Prostate gland (tissue), 2 donors: ENCODE data around the gene PIAS1. TPM values are rescaled to one million over a fixed set of nuclear protein-coding genes. Genes with fewer than 3 reads are reported as not detected.

Source experiments
- DNase-seq: peaks from one replicate; pipeline ENCODE4 v3.0.0-alpha.2; 2019; ENCODE audit warnings: low spot score
- H3K27ac ChIP-seq, 2 donors: fragments of 200-600 bp; sonication (generic); 2 replicates each; pipeline ENCODE4 v1.5.1; 2017 to 2019
- H3K27me3 ChIP-seq: fragments of 200-600 bp; sonication (generic); replicated peaks from 2 replicates; pipeline ENCODE4 v1.5.1; 2019; ENCODE audit not compliant: insufficient read depth
- H3K36me3 ChIP-seq, 2 donors: fragments of 200-600 bp; sonication (generic); 1 replicate in 1 of 2; 2 replicates in 1 of 2; pipeline versions ENCODE4 v1.5.1 to v1.8.1; 2017 to 2019
- H3K4me1 ChIP-seq: fragments of 200-600 bp; sonication (generic); replicated peaks from 2 replicates; pipeline ENCODE4 v1.5.1; 2019
- H3K4me3 ChIP-seq, 2 donors: fragments of 200-600 bp; sonication (generic); 2 replicates each; pipeline ENCODE4 v1.5.1; 2017 to 2019
- H3K9me3 ChIP-seq: fragments of 200-600 bp; sonication (generic); 2 replicates; pipeline ENCODE4 v1.5.1; 2017
- POLR2A ChIP-seq: fragments of 450-650 bp; IDR thresholded peaks from one replicate; pipeline ENCODE4 v1.6.1; 2016; ENCODE audit warnings: antibody characterized with exemption, mild to moderate bottlenecking
- POLR2AphosphoS5 ChIP-seq: sonication (generic); formaldehyde crosslinking; IDR thresholded peaks from one replicate; pipeline ENCODE4 v1.6.1; 2017; ENCODE audit warnings: antibody characterized with exemption
- WGBS: methylation state at CpG from one replicate; pipeline ENCODE4 v1.1.5; 2018; 5-methylcytosine and 5-hydroxymethylcytosine counted together
- intact Hi-C: fragments of 100-400 bp; cut with DNase I; formaldehyde crosslinking; loops from one replicate; pipeline ENCODE4 v1.14.2; 2022
- total RNA-seq, 2 donors: library from RNA; depleted of rRNA; stranded (reverse); fragments of >200 nt; gene quantifications; one replicate each; pipeline ENCODE4 v1.1.0, GENCODE V29; 2016
- TF ChIP-seq, protein P1 (sequence below), 4 experiments: fragments of 200-600 bp in 2 of 4; fragments of 450-650 bp in 2 of 4; sonication (generic) in 2 of 4; IDR thresholded peaks; 1 replicate in 3 of 4; 2 replicates in 1 of 4; pipeline ENCODE4 v1.5.1; 2016 to 2019; ENCODE audit warnings: antibody characterized with exemption in 4 of 4, mild to moderate bottlenecking in 2 of 4, moderate library complexity in 2 of 4

The PIAS1 gene
- total RNA-seq, 2 donors from 2014 or later = 40.9 to 58.4 TPM

DNA sequence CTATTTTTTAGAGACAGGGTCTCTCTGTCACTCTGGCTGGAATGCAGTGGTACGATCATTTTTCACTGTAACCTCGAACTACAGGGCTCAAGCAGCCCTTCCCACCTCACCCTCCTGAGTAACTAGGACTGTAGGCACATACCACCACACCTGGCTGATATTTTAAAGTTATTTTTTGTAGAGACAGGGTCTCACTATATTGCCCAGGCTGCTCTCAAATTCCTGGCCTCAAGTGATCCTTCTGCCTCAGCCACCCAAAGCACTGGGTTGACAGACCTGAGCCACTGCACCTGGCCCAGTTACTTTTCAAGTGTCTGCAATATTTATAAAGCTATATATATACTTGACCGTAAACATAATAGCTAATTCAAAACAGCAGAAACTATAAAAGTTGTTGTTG is 75.0 kb downstream of the PIAS1 start:
- Histone ChIP-seq H3K36me3 (no peaks in the 10 kb centered on the region), H3K27me3 (no peaks in the 10 kb centered on the region), H3K4me1 (no peaks in the 10 kb centered on the region), H3K27ac (no peak overlapping the region), H3K9me3 (no peaks in the 10 kb centered on the region), H3K4me3 (no peak overlapping the region)
- intact Hi-C loops = no loop called here
- no peak for DNase-seq
- TF ChIP-seq POLR2A (no peak), POLR2AphosphoS5 (no peak)
- TF ChIP-seq, protein P1, sequence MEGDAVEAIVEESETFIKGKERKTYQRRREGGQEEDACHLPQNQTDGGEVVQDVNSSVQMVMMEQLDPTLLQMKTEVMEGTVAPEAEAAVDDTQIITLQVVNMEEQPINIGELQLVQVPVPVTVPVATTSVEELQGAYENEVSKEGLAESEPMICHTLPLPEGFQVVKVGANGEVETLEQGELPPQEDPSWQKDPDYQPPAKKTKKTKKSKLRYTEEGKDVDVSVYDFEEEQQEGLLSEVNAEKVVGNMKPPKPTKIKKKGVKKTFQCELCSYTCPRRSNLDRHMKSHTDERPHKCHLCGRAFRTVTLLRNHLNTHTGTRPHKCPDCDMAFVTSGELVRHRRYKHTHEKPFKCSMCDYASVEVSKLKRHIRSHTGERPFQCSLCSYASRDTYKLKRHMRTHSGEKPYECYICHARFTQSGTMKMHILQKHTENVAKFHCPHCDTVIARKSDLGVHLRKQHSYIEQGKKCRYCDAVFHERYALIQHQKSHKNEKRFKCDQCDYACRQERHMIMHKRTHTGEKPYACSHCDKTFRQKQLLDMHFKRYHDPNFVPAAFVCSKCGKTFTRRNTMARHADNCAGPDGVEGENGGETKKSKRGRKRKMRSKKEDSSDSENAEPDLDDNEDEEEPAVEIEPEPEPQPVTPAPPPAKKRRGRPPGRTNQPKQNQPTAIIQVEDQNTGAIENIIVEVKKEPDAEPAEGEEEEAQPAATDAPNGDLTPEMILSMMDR (IDR thresholded peaks at IDR 0.05) = no peak
- WGBS = 81% methylated on average over 3 of the region's 3 CpGs

DNA sequence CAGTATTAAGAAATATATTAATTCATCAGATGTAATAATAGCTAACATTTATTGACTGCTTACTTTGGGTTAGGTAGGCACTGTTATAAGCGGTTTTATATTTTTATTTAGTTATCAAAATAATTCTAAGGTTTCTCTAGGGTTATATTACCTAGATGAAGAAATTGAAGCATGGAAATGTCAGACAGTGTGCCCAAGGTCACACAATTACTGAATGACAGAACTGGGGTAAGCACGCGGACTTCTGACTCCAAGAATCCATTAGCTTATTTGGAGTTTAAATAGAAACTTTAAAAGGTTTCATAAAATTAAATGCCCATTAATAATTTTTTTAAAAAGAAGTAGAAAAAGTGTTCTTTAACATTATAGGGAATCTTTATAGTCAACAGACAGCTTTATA is 76.7 kb downstream of the PIAS1 start:
- Histone ChIP-seq H3K9me3 (no peaks in the 10 kb centered on the region), H3K36me3 (no peaks in the 10 kb centered on the region), H3K4me1 (no peaks in the 10 kb centered on the region), H3K27me3 (no peaks in the 10 kb centered on the region), H3K27ac (no peak overlapping the region), H3K4me3 (no peak overlapping the region)
- DNase-seq = no peak
- intact Hi-C loops = no loop called here
- TF ChIP-seq POLR2AphosphoS5 (no peak), POLR2A (no peak)
- TF ChIP-seq, protein P1 (IDR thresholded peaks at IDR 0.05) = no peak
- 94% methylated on average over 3 of the region's 3 CpGs for WGBS

DNA sequence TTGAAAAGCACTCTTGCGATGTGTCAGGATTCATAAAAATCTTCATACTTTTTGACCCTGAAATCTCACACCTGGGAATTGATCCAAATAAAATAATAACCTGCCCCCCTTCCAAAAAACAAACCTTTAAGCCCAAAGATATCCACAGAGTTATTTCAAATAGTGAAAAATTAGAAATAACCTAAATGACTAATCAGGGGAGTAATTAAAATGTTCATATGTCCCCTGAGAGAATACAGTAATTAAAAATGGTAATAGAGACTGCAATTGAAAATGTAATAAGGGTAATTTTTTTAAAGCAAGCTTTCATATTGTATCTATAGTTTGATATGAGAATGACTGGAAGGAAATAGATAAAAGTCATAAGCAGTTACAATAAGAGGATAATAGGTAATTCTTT is 83.0 kb downstream of the PIAS1 start:
- intact Hi-C loops = no loop called here
- DNase-seq = no peak

DNA sequence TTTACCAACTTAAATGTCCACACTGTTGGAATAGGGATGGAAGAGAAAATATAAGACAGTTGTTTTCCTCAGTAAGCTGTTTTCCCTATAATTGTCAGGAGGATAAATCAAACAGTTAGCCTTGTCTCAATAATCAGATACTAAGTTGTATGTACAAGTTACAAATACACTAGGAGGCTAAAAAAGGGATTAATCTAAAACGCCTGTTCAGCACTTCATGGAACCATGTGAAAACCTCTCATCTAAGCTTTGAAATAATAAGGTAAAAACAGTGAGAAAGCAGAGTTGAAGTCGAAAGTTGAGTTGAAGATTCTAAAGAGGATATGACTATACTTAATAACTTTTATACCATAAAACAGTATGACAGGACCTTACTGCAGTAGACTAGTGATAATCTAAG is 89.0 kb downstream of the PIAS1 start:
- no peaks in the 10 kb centered on the region for H3K9me3 ChIP-seq
- H3K36me3 ChIP-seq = no peaks in the 10 kb centered on the region
- no peaks in the 10 kb centered on the region for H3K4me1 ChIP-seq
- WGBS = 96% methylated on average over 2 of the region's 2 CpGs
- H3K27me3 ChIP-seq = no peaks in the 10 kb centered on the region
- no peak overlapping the region for H3K4me3 ChIP-seq
- no peak for DNase-seq
- intact Hi-C loops = no loop called here
- no peak overlapping the region for H3K27ac ChIP-seq
- TF ChIP-seq POLR2AphosphoS5 = no peak
- TF ChIP-seq, protein P1 (IDR thresholded peaks at IDR 0.05) = no peak
- TF ChIP-seq POLR2A = no peak

More for the DNA sequence above, 83.0 kb downstream of the PIAS1 start:
- H3K4me1 ChIP-seq = no peaks in the 10 kb centered on the region
- H3K27ac ChIP-seq = no peak overlapping the region
- TF ChIP-seq POLR2A (no peak), POLR2AphosphoS5 (no peak)
- TF ChIP-seq, protein P1 (IDR thresholded peaks at IDR 0.05) = no peak
- 100% methylated on average over 1 of the region's 1 CpG for WGBS
- H3K4me3 ChIP-seq = no peak overlapping the region
- no peaks in the 10 kb centered on the region for H3K36me3 ChIP-seq
- no peaks in the 10 kb centered on the region for H3K9me3 ChIP-seq
- no peaks in the 10 kb centered on the region for H3K27me3 ChIP-seq

DNA sequence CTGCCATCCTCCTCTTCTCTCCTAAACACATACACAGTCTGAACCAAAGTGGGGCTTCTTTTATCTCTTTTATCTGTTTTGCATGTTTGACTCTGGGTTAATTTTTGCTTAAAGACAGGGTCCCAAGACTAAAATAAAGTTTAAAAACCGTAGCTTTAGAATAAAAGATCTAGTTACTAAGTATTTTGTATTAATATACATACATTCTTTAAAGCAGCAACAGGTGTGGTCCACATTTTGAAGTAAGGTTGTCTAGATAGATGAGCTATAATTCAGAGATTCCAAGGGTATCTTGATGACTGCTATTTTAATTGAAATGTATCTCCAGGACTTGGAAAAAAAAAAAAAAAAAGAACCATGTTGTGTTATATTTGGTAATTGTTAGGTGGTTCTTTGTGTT is 89.7 kb downstream of the PIAS1 start:
- Histone ChIP-seq H3K4me3 (no peak overlapping the region), H3K4me1 (no peaks in the 10 kb centered on the region), H3K36me3 (no peaks in the 10 kb centered on the region), H3K27ac (no peak overlapping the region), H3K9me3 (no peaks in the 10 kb centered on the region), H3K27me3 (no peaks in the 10 kb centered on the region)
- TF ChIP-seq, protein P1 (IDR thresholded peaks at IDR 0.05) = no peak
- no peak for TF ChIP-seq POLR2A
- TF ChIP-seq POLR2AphosphoS5 = no peak
- WGBS = 77% methylated on average over 1 of the region's 1 CpG
- intact Hi-C loops = no loop called here
- DNase-seq = no peak
